Keratinocyte (primary cell): ENCODE data around the gene SLC15A5.

ENCODE experiments used
- CTCF ChIP-seq, 3 experiments: IDR thresholded peaks in 1 of 3; conservative IDR thresholded peaks in 1 of 3; optimal IDR thresholded peaks in 1 of 3; 2 replicates in 2 of 3; 3 replicates in 1 of 3; pipeline versions ENCODE3 to v1.5.1; 2011; ENCODE audit warnings: low read length in 3 of 3, mild to moderate bottlenecking in 3 of 3, moderate library complexity in 2 of 3, control low read depth in 1 of 3, inconsistent platforms in 1 of 3; ENCODE audit not compliant: insufficient read depth in 2 of 3; ENCODE audit errors: extremely low read depth in 1 of 3
- EZH2 ChIP-seq: IDR thresholded peaks from one replicate; pipeline ENCODE4 v1.6.1; 2012; ENCODE audit warnings: inconsistent platforms, mild to moderate bottlenecking, low read length, moderate library complexity

GRCh38 chr12:16258963-16259362, 18.5 kb downstream of the SLC15A5 start:
- TF ChIP-seq EZH2 = no peak
- TF ChIP-seq CTCF (optimal IDR thresholded peaks at IDR 0.05 in 1 of 3, IDR thresholded peaks at IDR 0.05 in 1 of 3, conservative IDR thresholded peaks at IDR 0.05 in 1 of 3; ENCODE audit: extremely low read depth in 1 of 3, insufficient read depth in 2 of 3, low read length in 3 of 3) = no peak
